GM23338 (cell line): ENCODE measurements around the gene TBC1D10B. TPM values are rescaled to one million over a fixed set of nuclear protein-coding genes. Genes with fewer than 3 reads are reported as not detected.

Source experiments
- ATAC-seq: fragments of 200-7000 bp; cut with Tn5 transposase; 3 replicates; pipeline ENCODE4 v1.9.1; 2020
- DNase-seq: peaks from one replicate; pipeline ENCODE4 v3.0.0-alpha.2; 2015; ENCODE audit warnings: low spot score
- H2AFZ ChIP-seq: fragments of 200-600 bp; sonication (generic); 2 replicates; pipeline ENCODE4 v1.8.0; 2016; ENCODE audit warnings: antibody characterized with exemption, mild to moderate bottlenecking, moderate library complexity
- H3F3A ChIP-seq: fragments of 200-600 bp; sonication (generic); replicated peaks from 2 replicates; pipeline ENCODE4 v1.8.0; 2017; ENCODE audit warnings: antibody characterized with exemption, mixed run types, low read depth
- H3K27ac ChIP-seq: fragments of 200-600 bp; sonication (generic); 2 replicates; pipeline ENCODE4 v1.6.1; 2016; ENCODE audit warnings: low read depth
- H3K27me3 ChIP-seq: fragments of 200-600 bp; sonication (generic); 2 replicates; pipeline ENCODE4 v1.8.0; 2016; ENCODE audit warnings: mild to moderate bottlenecking, mixed run types, moderate library complexity; ENCODE audit not compliant: insufficient read depth
- H3K36me3 ChIP-seq: fragments of 200-600 bp; sonication (generic); 2 replicates; pipeline ENCODE4 v1.8.0; 2016; ENCODE audit warnings: mild to moderate bottlenecking; ENCODE audit not compliant: insufficient read depth
- H3K4me1 ChIP-seq: fragments of 200-600 bp; sonication (generic); 2 replicates; pipeline ENCODE4 v1.8.0; 2016; ENCODE audit warnings: mild to moderate bottlenecking, moderate library complexity; ENCODE audit not compliant: insufficient read depth
- H3K4me2 ChIP-seq: fragments of 200-600 bp; sonication (generic); 2 replicates; pipeline ENCODE4 v1.7.1; 2017; ENCODE audit warnings: mixed run types
- H3K4me3 ChIP-seq: fragments of 200-600 bp; sonication (generic); 2 replicates; pipeline ENCODE4 v1.6.1; 2016; ENCODE audit warnings: mixed run types
- H3K79me2 ChIP-seq: fragments of 200-600 bp; sonication (generic); replicated peaks from 2 replicates; pipeline ENCODE4 v1.8.0; 2017; ENCODE audit warnings: mild to moderate bottlenecking; ENCODE audit not compliant: insufficient read depth
- H3K9me2 ChIP-seq: fragments of 200-600 bp; sonication (generic); 2 replicates; pipeline ENCODE4 v1.8.0; 2017; ENCODE audit not compliant: insufficient read depth
- H4K20me1 ChIP-seq: fragments of 200-600 bp; sonication (generic); replicated peaks from 2 replicates; pipeline ENCODE4 v1.8.0; 2017; ENCODE audit warnings: mild to moderate bottlenecking; ENCODE audit not compliant: insufficient read depth
- H3K27ac Mint-ChIP-seq: 2 replicates; pipeline ENCODE4 v1.8.0; 2020; ENCODE audit warnings: inconsistent platforms, mild to moderate bottlenecking, moderate library complexity, mixed read lengths
- H3K27me3 Mint-ChIP-seq: 3 replicates; pipeline ENCODE4 v1.8.0; 2022; ENCODE audit warnings: low read depth, mild to moderate bottlenecking, moderate library complexity, mixed read lengths, inconsistent platforms; ENCODE audit not compliant: insufficient read depth, poor library complexity
- H3K36me3 Mint-ChIP-seq: 3 replicates; pipeline ENCODE4 v1.8.0; 2021; ENCODE audit warnings: low read depth, mild to moderate bottlenecking, inconsistent platforms, moderate library complexity, mixed read lengths
- H3K4me1 Mint-ChIP-seq: 3 replicates; pipeline ENCODE4 v1.8.0; 2020; ENCODE audit warnings: mild to moderate bottlenecking, inconsistent platforms, mixed read lengths
- H3K4me3 Mint-ChIP-seq: 3 replicates; pipeline ENCODE4 v1.8.0; 2021; ENCODE audit warnings: moderate library complexity, mild to moderate bottlenecking, inconsistent platforms, mixed read lengths
- H3K9me3 Mint-ChIP-seq: 3 replicates; pipeline ENCODE4 v1.8.0; 2020; ENCODE audit warnings: moderate library complexity, mild to moderate bottlenecking, inconsistent platforms, mixed read lengths
- CREB1 ChIP-seq: fragments of 250-450 bp; sonication (Bioruptor Pico); IDR thresholded peaks from 2 replicates; pipeline ENCODE4 v1.5.0; 2020; ENCODE audit warnings: low read depth, mild to moderate bottlenecking, moderate library complexity
- EZH2 ChIP-seq: fragments of 200-600 bp; sonication (generic); IDR thresholded peaks from one replicate; pipeline ENCODE4 v1.8.0; 2017; ENCODE audit warnings: antibody characterized with exemption, mild to moderate bottlenecking, low read depth; ENCODE audit not compliant: unreplicated experiment
- EZH2phosphoT487 ChIP-seq: fragments of 200-600 bp; sonication (generic); IDR thresholded peaks from one replicate; pipeline ENCODE4 v1.8.1; 2018; ENCODE audit warnings: antibody characterized with exemption; ENCODE audit not compliant: unreplicated experiment
- JUNB ChIP-seq: IDR thresholded peaks from one replicate; pipeline ENCODE4 v1.6.1; 2016; ENCODE audit warnings: antibody characterized with exemption; ENCODE audit not compliant: unreplicated experiment
- NANOG ChIP-seq: IDR thresholded peaks from 2 replicates; pipeline ENCODE4 v1.6.1; 2016; ENCODE audit warnings: antibody characterized with exemption, borderline replicate concordance
- POLR2AphosphoS5 ChIP-seq: IDR thresholded peaks from 2 replicates; pipeline ENCODE4 v1.6.1; 2016; ENCODE audit warnings: antibody characterized with exemption, low read depth
- STAT1 ChIP-seq: IDR thresholded peaks from one replicate; pipeline ENCODE4 v1.6.1; 2016; ENCODE audit warnings: antibody characterized with exemption; ENCODE audit not compliant: unreplicated experiment
- ZNF114 ChIP-seq: fragments of 250-450 bp; sonication (Bioruptor Pico); IDR thresholded peaks from 2 replicates; pipeline ENCODE4 v1.5.0; 2020; ENCODE audit warnings: mild to moderate bottlenecking, moderate library complexity
- ZNF331 ChIP-seq: fragments of 250-450 bp; sonication (Bioruptor Pico); IDR thresholded peaks from 2 replicates; pipeline ENCODE4 v1.5.0; 2020; ENCODE audit warnings: low read depth, mild to moderate bottlenecking, moderate library complexity
- polyA plus RNA-seq: library from polyadenylated mRNA; unstranded; fragments of >200 nt; fragmentation: Nextera tagmentation; extraction: Ambion mirVana; gene quantifications from 2 replicates; pipeline ENCODE4 v1.2.1, GENCODE V29; 2016
- total RNA-seq: library from RNA; depleted of rRNA; stranded (reverse); fragments of >200 nt; shearing (Covaris generic); gene quantifications from 2 replicates; pipeline ENCODE4 v1.2.3, GENCODE V29; 2014
- TF ChIP-seq, protein P1 (sequence below): IDR thresholded peaks from one replicate; pipeline ENCODE4 v1.6.1; 2018; ENCODE audit warnings: antibody characterized with exemption; ENCODE audit not compliant: unreplicated experiment
- TF ChIP-seq, protein P2 (sequence below), 2 experiments: fragments of 200-600 bp in 1 of 2; sonication (generic) in 1 of 2; conservative IDR thresholded peaks; 2 replicates each; pipeline versions ENCODE4 v1.5.1 to v1.6.1; 2016 to 2017; ENCODE audit warnings: antibody characterized with exemption in 2 of 2, low read depth in 2 of 2, mild to moderate bottlenecking in 2 of 2, moderate library complexity in 1 of 2
- TF ChIP-seq, protein P3 (sequence below): IDR thresholded peaks from 2 replicates; pipeline ENCODE4 v1.6.1; 2016; ENCODE audit warnings: antibody characterized with exemption

The TBC1D10B gene
- total and polyA plus RNA-seq, 2 experiments from 2014 or later = 13.3 to 30.8 TPM

DNA sequence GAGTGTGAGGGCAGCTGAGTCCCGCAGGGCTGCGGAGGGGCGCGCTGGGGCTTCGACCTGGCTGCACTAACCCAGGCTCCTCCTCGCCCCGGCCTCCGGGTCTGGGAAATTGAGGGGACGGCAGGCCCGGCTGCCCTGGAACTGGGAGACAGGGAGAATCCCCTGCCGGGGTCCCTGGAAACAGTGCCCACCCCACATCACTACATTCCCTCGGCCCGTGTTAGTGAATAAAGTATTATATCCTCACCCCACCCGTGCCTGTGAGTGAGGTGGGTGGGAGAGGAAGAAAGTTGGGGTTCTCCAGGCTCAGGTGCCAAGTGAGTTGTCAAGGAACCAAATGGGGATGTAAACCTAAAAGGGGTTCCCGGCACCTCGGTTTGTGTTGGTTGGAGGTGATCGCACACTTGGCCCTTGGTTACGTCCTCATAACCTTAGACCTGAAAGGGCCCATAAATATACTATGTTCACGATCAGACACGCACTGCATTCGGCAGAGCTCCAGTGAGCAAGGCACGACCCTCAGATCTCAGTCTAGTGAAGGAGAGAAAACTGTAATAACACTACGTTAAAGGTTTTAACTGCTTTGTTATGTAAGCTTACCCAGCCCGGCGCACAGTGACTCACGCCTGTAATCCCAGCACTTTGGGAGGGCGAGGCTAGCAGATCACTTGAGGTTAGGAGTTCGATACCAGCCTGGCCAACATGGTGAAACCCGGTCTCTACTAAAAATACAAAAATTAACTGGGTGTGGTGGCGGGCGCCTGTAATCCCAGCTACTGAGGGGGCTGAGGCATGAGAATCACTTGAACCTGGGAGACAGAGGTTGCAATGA is 48.3 kb upstream of the TBC1D10B start:
- Mint-ChIP-seq H3K4me1 (peaks cover 11% of the 10 kb centered on the region), H3K9me3 (no peaks in the 10 kb centered on the region), H3K27me3 (peaks cover 12% of the 10 kb centered on the region), H3K36me3 (peaks cover 49% of the 10 kb centered on the region), H3K4me3 (peak overlapping the region; percentile 66), H3K27ac (0 out of 2 replicates have a peak overlapping the region, but pooled peaks have one; percentile 62)
- Histone ChIP-seq H3K9me2 (no peaks in the 10 kb centered on the region), H3K27ac (peak overlapping the region; percentile 69; the same call in 1 of the 2 replicates), H3K4me1 (no peaks in the 10 kb centered on the region), H4K20me1 (peaks cover 33% of the 10 kb centered on the region), H3F3A (peaks cover 34% of the 10 kb centered on the region), H3K36me3 (peaks cover 11% of the 10 kb centered on the region), H3K4me2 (peak overlapping the region; percentile 86), H3K79me2 (no peaks in the 10 kb centered on the region), H2AFZ (peak overlapping the region; percentile 63; the same call in 1 of the 2 replicates), H3K27me3 (no peaks in the 10 kb centered on the region), H3K4me3 (peak overlapping the region; percentile 62)
- ATAC-seq = no peak; the same call in 2 of the 3 replicates
- DNase-seq = peak; percentile 30
- TF ChIP-seq, protein P1, sequence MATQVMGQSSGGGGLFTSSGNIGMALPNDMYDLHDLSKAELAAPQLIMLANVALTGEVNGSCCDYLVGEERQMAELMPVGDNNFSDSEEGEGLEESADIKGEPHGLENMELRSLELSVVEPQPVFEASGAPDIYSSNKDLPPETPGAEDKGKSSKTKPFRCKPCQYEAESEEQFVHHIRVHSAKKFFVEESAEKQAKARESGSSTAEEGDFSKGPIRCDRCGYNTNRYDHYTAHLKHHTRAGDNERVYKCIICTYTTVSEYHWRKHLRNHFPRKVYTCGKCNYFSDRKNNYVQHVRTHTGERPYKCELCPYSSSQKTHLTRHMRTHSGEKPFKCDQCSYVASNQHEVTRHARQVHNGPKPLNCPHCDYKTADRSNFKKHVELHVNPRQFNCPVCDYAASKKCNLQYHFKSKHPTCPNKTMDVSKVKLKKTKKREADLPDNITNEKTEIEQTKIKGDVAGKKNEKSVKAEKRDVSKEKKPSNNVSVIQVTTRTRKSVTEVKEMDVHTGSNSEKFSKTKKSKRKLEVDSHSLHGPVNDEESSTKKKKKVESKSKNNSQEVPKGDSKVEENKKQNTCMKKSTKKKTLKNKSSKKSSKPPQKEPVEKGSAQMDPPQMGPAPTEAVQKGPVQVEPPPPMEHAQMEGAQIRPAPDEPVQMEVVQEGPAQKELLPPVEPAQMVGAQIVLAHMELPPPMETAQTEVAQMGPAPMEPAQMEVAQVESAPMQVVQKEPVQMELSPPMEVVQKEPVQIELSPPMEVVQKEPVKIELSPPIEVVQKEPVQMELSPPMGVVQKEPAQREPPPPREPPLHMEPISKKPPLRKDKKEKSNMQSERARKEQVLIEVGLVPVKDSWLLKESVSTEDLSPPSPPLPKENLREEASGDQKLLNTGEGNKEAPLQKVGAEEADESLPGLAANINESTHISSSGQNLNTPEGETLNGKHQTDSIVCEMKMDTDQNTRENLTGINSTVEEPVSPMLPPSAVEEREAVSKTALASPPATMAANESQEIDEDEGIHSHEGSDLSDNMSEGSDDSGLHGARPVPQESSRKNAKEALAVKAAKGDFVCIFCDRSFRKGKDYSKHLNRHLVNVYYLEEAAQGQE = no peak
- TF ChIP-seq, protein P2, sequence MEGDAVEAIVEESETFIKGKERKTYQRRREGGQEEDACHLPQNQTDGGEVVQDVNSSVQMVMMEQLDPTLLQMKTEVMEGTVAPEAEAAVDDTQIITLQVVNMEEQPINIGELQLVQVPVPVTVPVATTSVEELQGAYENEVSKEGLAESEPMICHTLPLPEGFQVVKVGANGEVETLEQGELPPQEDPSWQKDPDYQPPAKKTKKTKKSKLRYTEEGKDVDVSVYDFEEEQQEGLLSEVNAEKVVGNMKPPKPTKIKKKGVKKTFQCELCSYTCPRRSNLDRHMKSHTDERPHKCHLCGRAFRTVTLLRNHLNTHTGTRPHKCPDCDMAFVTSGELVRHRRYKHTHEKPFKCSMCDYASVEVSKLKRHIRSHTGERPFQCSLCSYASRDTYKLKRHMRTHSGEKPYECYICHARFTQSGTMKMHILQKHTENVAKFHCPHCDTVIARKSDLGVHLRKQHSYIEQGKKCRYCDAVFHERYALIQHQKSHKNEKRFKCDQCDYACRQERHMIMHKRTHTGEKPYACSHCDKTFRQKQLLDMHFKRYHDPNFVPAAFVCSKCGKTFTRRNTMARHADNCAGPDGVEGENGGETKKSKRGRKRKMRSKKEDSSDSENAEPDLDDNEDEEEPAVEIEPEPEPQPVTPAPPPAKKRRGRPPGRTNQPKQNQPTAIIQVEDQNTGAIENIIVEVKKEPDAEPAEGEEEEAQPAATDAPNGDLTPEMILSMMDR (conservative IDR thresholded peaks at IDR 0.05; ENCODE audit: low read depth in 2 of 2) = peak in 1 of 2 experiments; percentile 15; a peak in 2 of 4 replicates

DNA sequence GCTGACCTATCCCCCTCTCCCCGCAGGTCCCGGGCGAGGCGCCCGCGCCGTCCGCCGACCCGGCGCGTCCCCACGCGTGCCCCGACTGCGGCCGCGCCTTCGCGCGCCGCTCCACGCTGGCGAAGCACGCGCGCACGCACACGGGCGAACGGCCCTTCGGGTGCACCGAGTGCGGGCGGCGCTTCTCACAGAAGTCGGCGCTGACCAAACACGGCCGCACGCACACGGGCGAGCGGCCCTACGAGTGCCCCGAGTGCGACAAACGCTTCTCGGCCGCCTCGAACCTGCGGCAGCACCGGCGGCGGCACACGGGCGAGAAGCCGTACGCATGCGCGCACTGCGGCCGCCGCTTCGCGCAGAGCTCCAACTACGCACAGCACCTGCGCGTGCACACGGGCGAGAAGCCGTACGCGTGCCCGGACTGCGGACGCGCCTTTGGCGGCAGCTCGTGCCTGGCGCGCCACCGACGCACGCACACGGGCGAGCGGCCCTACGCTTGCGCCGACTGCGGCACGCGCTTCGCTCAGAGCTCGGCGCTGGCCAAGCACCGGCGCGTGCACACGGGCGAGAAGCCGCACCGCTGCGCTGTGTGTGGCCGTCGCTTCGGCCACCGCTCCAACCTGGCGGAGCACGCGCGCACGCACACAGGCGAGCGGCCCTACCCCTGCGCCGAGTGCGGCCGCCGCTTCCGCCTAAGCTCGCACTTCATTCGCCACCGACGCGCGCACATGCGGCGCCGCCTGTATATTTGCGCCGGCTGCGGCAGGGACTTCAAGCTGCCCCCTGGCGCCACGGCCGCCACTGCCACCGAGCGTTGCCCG is 47.4 kb upstream of the TBC1D10B start:
- no peaks in the 10 kb centered on the region for H3K79me2 ChIP-seq
- Mint-ChIP-seq H3K4me1 (peaks cover 11% of the 10 kb centered on the region), H3K27me3 (peaks cover 12% of the 10 kb centered on the region), H3K27ac (no peak overlapping the region), H3K4me3 (peak overlapping the region; percentile 66; the same call in 1 of the 3 replicates), H3K9me3 (no peaks in the 10 kb centered on the region), H3K36me3 (peaks cover 46% of the 10 kb centered on the region)
- H3K27me3 ChIP-seq = no peaks in the 10 kb centered on the region
- H3K4me2 ChIP-seq = peak overlapping the region; percentile 86
- H3K36me3 ChIP-seq = peaks cover 7% of the 10 kb centered on the region
- H3K4me3 ChIP-seq = peak overlapping the region; percentile 62
- H3K4me1 ChIP-seq = no peaks in the 10 kb centered on the region
- H3K9me2 ChIP-seq = no peaks in the 10 kb centered on the region
- H2AFZ ChIP-seq = peak overlapping the region; percentile 63
- H3F3A ChIP-seq = peaks cover 37% of the 10 kb centered on the region
- ATAC-seq (peak; percentile 91), DNase-seq (peak; percentile 97)
- H4K20me1 ChIP-seq = peaks cover 34% of the 10 kb centered on the region
- H3K27ac ChIP-seq = peak overlapping the region; percentile 69; the same call in 1 of the 2 replicates
- TF ChIP-seq, protein P2 (conservative IDR thresholded peaks at IDR 0.05; ENCODE audit: low read depth in 2 of 2) = peak in 1 of 2 experiments; percentile 46; a peak in 2 of 4 replicates
- TF ChIP-seq, protein P3, sequence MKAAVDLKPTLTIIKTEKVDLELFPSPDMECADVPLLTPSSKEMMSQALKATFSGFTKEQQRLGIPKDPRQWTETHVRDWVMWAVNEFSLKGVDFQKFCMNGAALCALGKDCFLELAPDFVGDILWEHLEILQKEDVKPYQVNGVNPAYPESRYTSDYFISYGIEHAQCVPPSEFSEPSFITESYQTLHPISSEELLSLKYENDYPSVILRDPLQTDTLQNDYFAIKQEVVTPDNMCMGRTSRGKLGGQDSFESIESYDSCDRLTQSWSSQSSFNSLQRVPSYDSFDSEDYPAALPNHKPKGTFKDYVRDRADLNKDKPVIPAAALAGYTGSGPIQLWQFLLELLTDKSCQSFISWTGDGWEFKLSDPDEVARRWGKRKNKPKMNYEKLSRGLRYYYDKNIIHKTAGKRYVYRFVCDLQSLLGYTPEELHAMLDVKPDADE = no peak
- TF ChIP-seq EZH2 (no peak), CREB1 (CRISPR knock-in tag) (peak; percentile 56), NANOG (no peak), ZNF331 (CRISPR knock-in tag) (no peak), ZNF114 (CRISPR knock-in tag) (no peak), STAT1 (no peak), POLR2AphosphoS5 (peak; percentile 73), EZH2phosphoT487 (no peak), JUNB (no peak)
